ENCODE data around the gene ZNF219. TPM values are rescaled to one million over a fixed set of nuclear protein-coding genes. Genes with fewer than 3 reads are reported as not detected.

The ZNF219 gene
- 103 and 111 TPM in 2 replicates for total RNA-seq
- long read RNA-seq, partial matches to known transcripts: 0 of 2 reads
- long read RNA-seq, other reads (novel, unspliced or antisense): 1 of 2 reads

DNA sequence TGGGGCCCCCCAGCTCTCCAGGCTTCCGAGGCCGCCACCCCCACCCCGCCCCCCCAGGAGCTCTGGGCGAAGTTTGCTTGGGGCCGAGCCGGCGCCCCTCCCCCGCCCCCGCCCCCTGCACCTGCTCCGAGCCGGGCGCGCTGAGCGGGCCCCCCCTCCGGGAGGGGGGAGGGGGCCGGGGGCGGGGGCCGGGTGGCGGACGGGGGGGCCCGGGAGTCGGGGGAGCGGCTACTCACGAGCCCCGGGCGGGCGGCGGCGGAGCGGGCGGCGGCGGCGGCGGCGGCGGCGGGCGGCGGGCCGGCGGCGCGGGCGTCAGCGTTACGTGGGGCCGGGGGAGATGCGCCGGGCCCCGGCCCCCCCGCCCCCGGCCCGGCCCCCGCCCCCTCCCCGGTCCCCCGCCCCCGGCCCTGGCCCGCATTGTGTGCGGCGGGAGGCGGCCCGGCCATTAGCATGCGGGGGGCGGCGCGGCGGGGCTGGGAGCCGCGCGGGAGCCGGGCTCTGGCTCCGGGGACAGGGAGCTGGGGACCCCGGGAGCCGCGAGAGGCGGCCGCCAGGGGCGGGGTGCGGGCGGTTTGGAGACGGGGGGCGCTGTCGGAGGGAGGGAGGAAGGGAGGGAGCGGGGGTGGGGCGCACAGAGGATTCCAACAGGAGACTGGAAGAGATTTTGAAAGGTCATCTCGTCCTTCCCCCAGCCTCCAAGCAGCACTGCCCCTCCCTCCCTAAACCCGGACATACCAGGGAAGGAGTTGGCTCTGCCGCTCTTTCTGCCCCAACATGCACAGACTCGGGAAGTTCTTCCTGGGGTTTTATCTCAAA is at the start of gene ZNF219:
TSS of gene ZNF219 (minus strand) at position 580 of the 816 bp plus-strand sequence. CDS start 5,064 bp downstream, outside the sequence.
- Mint-ChIP-seq H3K27me3 (no peaks in the 10 kb centered on the region), H3K4me3 (ENCODE audit: low read depth) (peak within 1 kb of the TSS; percentile 93), H3K36me3 (ENCODE audit: insufficient read depth) (peaks cover 7% of the 10 kb centered on the region), H3K9me3 (ENCODE audit: low read depth) (no peaks in the 10 kb centered on the region), H3K4me1 (ENCODE audit: low read depth) (peaks cover 59% of the 10 kb centered on the region), H3K27ac (peak within 1 kb of the TSS; percentile 98)
- peak; percentile 56 for DNase-seq (ENCODE audit: low spot score, unreplicated experiment)
- TF ChIP-seq, protein P1, sequence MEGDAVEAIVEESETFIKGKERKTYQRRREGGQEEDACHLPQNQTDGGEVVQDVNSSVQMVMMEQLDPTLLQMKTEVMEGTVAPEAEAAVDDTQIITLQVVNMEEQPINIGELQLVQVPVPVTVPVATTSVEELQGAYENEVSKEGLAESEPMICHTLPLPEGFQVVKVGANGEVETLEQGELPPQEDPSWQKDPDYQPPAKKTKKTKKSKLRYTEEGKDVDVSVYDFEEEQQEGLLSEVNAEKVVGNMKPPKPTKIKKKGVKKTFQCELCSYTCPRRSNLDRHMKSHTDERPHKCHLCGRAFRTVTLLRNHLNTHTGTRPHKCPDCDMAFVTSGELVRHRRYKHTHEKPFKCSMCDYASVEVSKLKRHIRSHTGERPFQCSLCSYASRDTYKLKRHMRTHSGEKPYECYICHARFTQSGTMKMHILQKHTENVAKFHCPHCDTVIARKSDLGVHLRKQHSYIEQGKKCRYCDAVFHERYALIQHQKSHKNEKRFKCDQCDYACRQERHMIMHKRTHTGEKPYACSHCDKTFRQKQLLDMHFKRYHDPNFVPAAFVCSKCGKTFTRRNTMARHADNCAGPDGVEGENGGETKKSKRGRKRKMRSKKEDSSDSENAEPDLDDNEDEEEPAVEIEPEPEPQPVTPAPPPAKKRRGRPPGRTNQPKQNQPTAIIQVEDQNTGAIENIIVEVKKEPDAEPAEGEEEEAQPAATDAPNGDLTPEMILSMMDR (IDR thresholded peaks at IDR 0.05; ENCODE audit: unreplicated experiment): peak; percentile 15

DNA sequence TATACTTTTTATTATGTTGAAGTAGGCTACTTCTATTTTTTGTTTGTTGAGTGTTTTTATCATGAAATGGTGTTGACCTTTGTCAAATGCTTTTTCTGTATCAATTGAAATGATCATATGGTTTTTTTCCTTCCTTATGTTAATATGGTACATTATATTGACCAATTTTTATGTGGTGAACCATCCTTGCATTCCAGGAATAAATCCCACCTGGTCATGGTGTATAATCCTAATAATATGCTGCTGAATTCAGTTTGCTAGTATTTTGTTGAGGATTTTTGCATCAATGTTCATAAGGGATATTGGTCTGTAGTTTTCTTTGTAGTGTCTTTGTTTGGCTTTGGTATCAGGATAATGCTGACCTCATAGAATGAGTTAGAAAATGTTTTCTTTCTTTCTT is 47.0 kb upstream of the ZNF219 start:
- Mint-ChIP-seq H3K4me1 (ENCODE audit: low read depth) (no peaks in the 10 kb centered on the region), H3K4me3 (ENCODE audit: low read depth) (no peak overlapping the region), H3K27me3 (no peaks in the 10 kb centered on the region), H3K9me3 (ENCODE audit: low read depth) (peaks cover 15% of the 10 kb centered on the region), H3K27ac (no peak overlapping the region), H3K36me3 (ENCODE audit: insufficient read depth) (no peaks in the 10 kb centered on the region)
- DNase-seq (ENCODE audit: low spot score, unreplicated experiment): no peak
- TF ChIP-seq, protein P1 (IDR thresholded peaks at IDR 0.05; ENCODE audit: unreplicated experiment): no peak

DNA sequence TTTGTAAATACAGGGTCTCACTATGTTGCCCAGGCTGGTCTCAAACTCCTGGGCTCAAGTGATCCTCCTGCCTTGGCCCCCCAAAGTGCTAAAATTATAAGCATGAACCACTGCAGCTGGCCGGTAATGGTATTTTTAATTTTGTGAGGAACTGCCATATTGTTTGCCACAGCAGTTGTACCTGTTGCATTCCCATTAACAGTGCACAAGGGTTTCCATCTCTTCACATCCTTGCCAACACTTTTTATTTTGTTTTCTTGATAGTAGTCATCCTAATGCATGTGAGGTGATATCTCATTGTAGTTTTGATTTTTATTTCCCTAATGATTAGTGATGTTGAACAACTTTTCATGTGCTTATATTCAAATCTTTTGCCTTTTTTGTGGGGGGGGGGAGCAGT is 43.9 kb upstream of the ZNF219 start:
- no peak overlapping the region for H3K4me3 Mint-ChIP-seq (ENCODE audit: low read depth)
- TF ChIP-seq, protein P1 (IDR thresholded peaks at IDR 0.05; ENCODE audit: unreplicated experiment): no peak
- H3K27ac Mint-ChIP-seq: no peak overlapping the region
- no peak for DNase-seq (ENCODE audit: low spot score, unreplicated experiment)
- no peaks in the 10 kb centered on the region for H3K4me1 Mint-ChIP-seq (ENCODE audit: low read depth)
- H3K27me3 Mint-ChIP-seq: no peaks in the 10 kb centered on the region
- peaks cover 15% of the 10 kb centered on the region for H3K9me3 Mint-ChIP-seq (ENCODE audit: low read depth)
- H3K36me3 Mint-ChIP-seq (ENCODE audit: insufficient read depth): no peaks in the 10 kb centered on the region

DNA sequence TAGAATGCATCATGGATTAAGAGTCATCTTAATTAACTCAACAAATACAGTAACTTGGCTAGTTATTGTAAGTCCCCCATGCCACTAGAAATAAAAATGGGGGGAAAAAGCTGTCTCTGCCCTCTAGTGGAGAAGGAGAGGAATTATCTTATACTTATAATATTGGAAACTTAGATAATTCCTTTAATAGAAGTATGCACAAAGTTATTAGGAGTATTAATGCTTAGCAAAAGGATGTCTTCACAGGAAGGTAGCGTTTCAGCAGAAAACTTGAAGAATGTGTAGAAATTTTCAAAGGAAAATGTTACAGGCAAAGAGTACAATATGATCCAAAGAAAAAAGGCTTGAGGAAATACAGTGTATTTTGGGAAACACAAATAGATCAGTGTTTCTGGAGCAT is 37.6 kb upstream of the ZNF219 start:
- Mint-ChIP-seq H3K36me3 (ENCODE audit: insufficient read depth) (no peaks in the 10 kb centered on the region), H3K4me1 (ENCODE audit: low read depth) (peaks cover 5% of the 10 kb centered on the region), H3K27ac (no peak overlapping the region), H3K4me3 (ENCODE audit: low read depth) (no peak overlapping the region), H3K27me3 (no peaks in the 10 kb centered on the region), H3K9me3 (ENCODE audit: low read depth) (peaks cover 6% of the 10 kb centered on the region)
- TF ChIP-seq, protein P1 (IDR thresholded peaks at IDR 0.05; ENCODE audit: unreplicated experiment): peak; percentile 67
- no peak for DNase-seq (ENCODE audit: low spot score, unreplicated experiment)

DNA sequence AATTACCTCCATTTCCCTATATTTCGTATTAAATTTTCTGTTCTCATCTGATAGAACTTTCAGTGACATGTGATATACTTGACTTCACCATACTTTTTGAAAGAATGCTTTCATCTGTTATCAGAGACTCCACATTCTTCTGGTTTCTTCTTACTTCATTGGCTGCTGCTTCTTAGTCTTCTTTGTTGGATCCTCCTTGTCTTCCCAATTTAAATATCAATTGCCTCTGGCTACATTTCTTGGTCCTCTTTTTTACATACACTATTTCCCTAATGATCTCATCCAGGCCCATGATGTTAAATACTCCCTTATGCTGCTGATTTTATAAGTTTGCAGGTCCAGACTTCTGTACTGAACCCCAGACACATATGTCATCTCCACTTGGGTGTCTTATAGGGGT is 35.4 kb upstream of the ZNF219 start:
- no peak for DNase-seq (ENCODE audit: low spot score, unreplicated experiment)
- Mint-ChIP-seq H3K27ac (no peak overlapping the region), H3K27me3 (no peaks in the 10 kb centered on the region), H3K4me3 (ENCODE audit: low read depth) (no peak overlapping the region), H3K36me3 (ENCODE audit: insufficient read depth) (no peaks in the 10 kb centered on the region), H3K9me3 (ENCODE audit: low read depth) (peaks cover 9% of the 10 kb centered on the region), H3K4me1 (ENCODE audit: low read depth) (peaks cover 5% of the 10 kb centered on the region)
- TF ChIP-seq, protein P1 (IDR thresholded peaks at IDR 0.05; ENCODE audit: unreplicated experiment): no peak

Measured in progenitor cell of endocrine pancreas (in vitro differentiated cells).